H1 (cell line): ENCODE measurements around the gene MTARC2. TPM values are rescaled to one million over a fixed set of nuclear protein-coding genes. Genes with fewer than 3 reads are reported as not detected.

Source experiments
- CTCF ChIA-PET: fragments of 300-600 bp; sonication (Branson Sonifier 250); formaldehyde crosslinking; loops from one replicate; lab custom pipeline; 2021; ENCODE audit not compliant: partially characterized antibody; lab: Charles Lee
- POLR2A ChIA-PET: fragments of 300-600 bp; sonication (Branson Sonifier 250); formaldehyde crosslinking; loops from one replicate; lab custom pipeline; 2021; ENCODE audit warnings: inconsistent platforms; ENCODE audit not compliant: partially characterized antibody; lab: Charles Lee
- DNase-seq, 2 experiments: peaks; one replicate each; pipeline versions ENCODE4 v3.0.0 to v3.0.0-alpha.2; 2010 to 2022; ENCODE audit warnings: low spot score in 2 of 2, low read depth in 1 of 2, mixed read lengths in 1 of 2
- FAIRE-seq: peaks from 2 replicates; lab custom pipeline; 2011; peaks lifted over from hg19 to GRCh38; lab: Jason Lieb, UNC
- H2AFZ ChIP-seq: 2 replicates; pipeline ENCODE4 v1.8.1; 2012; ENCODE audit warnings: low read length, inconsistent platforms
- H2AK5ac ChIP-seq: 2 replicates; pipeline ENCODE4 v1.6.1; 2013; ENCODE audit warnings: low read depth, low read length
- H2BK120ac ChIP-seq: replicated peaks from 2 replicates; pipeline ENCODE3; 2013; ENCODE audit warnings: low read depth, low read length, inconsistent platforms
- H2BK12ac ChIP-seq: 2 replicates; pipeline ENCODE4 v1.6.1; 2013; ENCODE audit warnings: low read depth, low read length
- H2BK15ac ChIP-seq: 2 replicates; pipeline ENCODE4 v1.6.1; 2013; ENCODE audit warnings: low read length
- H2BK20ac ChIP-seq: 2 replicates; pipeline ENCODE4 v1.6.1; 2013; ENCODE audit warnings: low read length
- H2BK5ac ChIP-seq: 2 replicates; pipeline ENCODE4 v1.6.1; 2013; ENCODE audit warnings: low read depth, low read length
- H3K14ac ChIP-seq: 2 replicates; pipeline ENCODE4 v1.6.1; 2013; ENCODE audit warnings: inconsistent platforms; ENCODE audit not compliant: insufficient read length
- H3K18ac ChIP-seq: 2 replicates; pipeline ENCODE4 v1.6.1; 2013; ENCODE audit warnings: low read length; ENCODE audit errors: extremely low read depth
- H3K23ac ChIP-seq: 2 replicates; pipeline ENCODE4 v1.6.1; 2013; ENCODE audit warnings: inconsistent platforms; ENCODE audit not compliant: insufficient read length
- H3K23me2 ChIP-seq: 2 replicates; pipeline ENCODE4 v1.6.1; 2013; ENCODE audit warnings: low read depth, low read length
- H3K27ac ChIP-seq: 2 replicates; pipeline ENCODE4 v1.6.1; 2011; ENCODE audit warnings: low read depth, low read length, inconsistent platforms
- H3K27me3 ChIP-seq, 4 experiments: replicated peaks in 1 of 4; 1 replicate in 1 of 4; 2 replicates in 3 of 4; pipeline versions ENCODE4 v1.6.1 to v1.8.1; 2011 to 2013; ENCODE audit warnings: low read length in 3 of 4, mild to moderate bottlenecking in 3 of 4, inconsistent platforms in 2 of 4, mixed read lengths in 2 of 4, moderate library complexity in 1 of 4; ENCODE audit not compliant: control insufficient read depth in 3 of 4, insufficient read depth in 3 of 4; ENCODE audit errors: extremely low read depth in 1 of 4
- H3K36me3 ChIP-seq, 4 experiments: 2 replicates each; pipeline versions ENCODE4 v1.6.1 to v1.8.1; 2011 to 2013; ENCODE audit warnings: mild to moderate bottlenecking in 4 of 4, low read length in 3 of 4, moderate library complexity in 2 of 4, control low read depth in 1 of 4, inconsistent platforms in 1 of 4; ENCODE audit not compliant: insufficient read depth in 4 of 4, control insufficient read depth in 2 of 4
- H3K4ac ChIP-seq: replicated peaks from 2 replicates; pipeline ENCODE3; 2013; ENCODE audit warnings: low read length, low read depth, mixed read lengths, inconsistent platforms; ENCODE audit not compliant: insufficient read length
- H3K4me1 ChIP-seq, 4 experiments: replicated peaks in 1 of 4; 1 replicate in 1 of 4; 2 replicates in 3 of 4; pipeline versions ENCODE4 v1.6.1 to v1.8.1; 2011 to 2013; ENCODE audit warnings: low read length in 3 of 4, inconsistent platforms in 2 of 4, mixed read lengths in 1 of 4; ENCODE audit not compliant: insufficient read depth in 4 of 4, control insufficient read depth in 3 of 4
- H3K4me2 ChIP-seq, 2 experiments: 2 replicates each; pipeline versions ENCODE4 v1.6.1 to v1.8.1; 2011 to 2013; ENCODE audit warnings: low read depth in 2 of 2, low read length in 2 of 2, control low read depth in 1 of 2, inconsistent platforms in 1 of 2, mild to moderate bottlenecking in 1 of 2; ENCODE audit not compliant: insufficient read depth in 1 of 2
- H3K4me3 ChIP-seq, 4 experiments: fragments of 200-600, 300-600 bp in 1 of 4; sonication (generic), shearing (Covaris generic), sonication (Bioruptor Twin) in 1 of 4; 2 replicates each; pipeline versions ENCODE4 v1.5.1 to v1.8.1; 2011 to 2016; ENCODE audit warnings: low read length in 4 of 4, low read depth in 3 of 4, control low read depth in 2 of 4, inconsistent platforms in 2 of 4, mild to moderate bottlenecking in 2 of 4, mixed read lengths in 1 of 4, moderate library complexity in 1 of 4; ENCODE audit not compliant: insufficient read depth in 2 of 4; ENCODE audit errors: extremely low read depth in 1 of 4
- H3K56ac ChIP-seq: replicated peaks from 2 replicates; pipeline ENCODE3; 2013; ENCODE audit warnings: low read depth, mild to moderate bottlenecking, mixed read lengths, low read length, inconsistent platforms; ENCODE audit not compliant: insufficient read length
- H3K79me1 ChIP-seq: 2 replicates; pipeline ENCODE4 v1.6.1; 2013; ENCODE audit warnings: low read depth, low read length, control low read depth
- H3K79me2 ChIP-seq, 2 experiments: 2 replicates each; pipeline versions ENCODE4 v1.6.1 to v1.8.1; 2012 to 2013; ENCODE audit warnings: low read length in 2 of 2, mild to moderate bottlenecking in 2 of 2, inconsistent platforms in 1 of 2; ENCODE audit not compliant: insufficient read depth in 2 of 2, control insufficient read depth in 1 of 2
- H3K9ac ChIP-seq, 4 experiments: replicated peaks in 1 of 4; 1 replicate in 1 of 4; 2 replicates in 3 of 4; pipeline versions ENCODE4 v1.6.1 to v1.8.1; 2011 to 2013; ENCODE audit warnings: low read depth in 3 of 4, low read length in 3 of 4, control low read depth in 2 of 4, mild to moderate bottlenecking in 2 of 4, moderate library complexity in 2 of 4, inconsistent platforms in 1 of 4; ENCODE audit errors: extremely low read depth in 1 of 4
- H3K9me3 ChIP-seq, 2 experiments: 2 replicates each; pipeline versions ENCODE4 v1.6.1 to v1.8.1; 2012 to 2013; ENCODE audit warnings: mild to moderate bottlenecking in 2 of 2, moderate library complexity in 2 of 2, control low read depth in 1 of 2, inconsistent platforms in 1 of 2, low read depth in 1 of 2, low read length in 1 of 2, mixed read lengths in 1 of 2; ENCODE audit not compliant: insufficient read depth in 2 of 2
- H4K20me1 ChIP-seq, 2 experiments: replicated peaks in 1 of 2; 2 replicates each; pipeline versions ENCODE3 to v1.8.1; 2011 to 2013; ENCODE audit warnings: inconsistent platforms in 2 of 2, low read length in 2 of 2, mild to moderate bottlenecking in 1 of 2; ENCODE audit not compliant: insufficient read depth in 2 of 2, control insufficient read depth in 1 of 2
- H4K5ac ChIP-seq: 2 replicates; pipeline ENCODE4 v1.6.1; 2013; ENCODE audit warnings: low read length, low read depth, mixed read lengths, inconsistent platforms; ENCODE audit not compliant: insufficient read length
- H4K8ac ChIP-seq: 2 replicates; pipeline ENCODE4 v1.8.0; 2013; ENCODE audit warnings: mild to moderate bottlenecking, moderate library complexity, low read length, inconsistent platforms; ENCODE audit not compliant: insufficient read depth; ENCODE audit errors: extremely low read depth
- H4K91ac ChIP-seq: replicated peaks from 2 replicates; pipeline ENCODE3; 2013; ENCODE audit warnings: low read length, mixed read lengths, inconsistent platforms; ENCODE audit not compliant: insufficient read length
- CHD1 ChIP-seq: IDR thresholded peaks from 2 replicates; pipeline ENCODE4 v1.6.1; 2012; ENCODE audit warnings: low read depth, low read length, improper control_type of control experiment
- GABPA ChIP-seq: IDR thresholded peaks from 2 replicates; pipeline ENCODE4 v1.6.1; 2011; ENCODE audit warnings: mild to moderate bottlenecking, low read length, moderate library complexity, borderline replicate concordance; ENCODE audit not compliant: insufficient read depth
- RFX5 ChIP-seq: IDR thresholded peaks from 2 replicates; pipeline ENCODE4 v1.6.1; 2011; ENCODE audit warnings: low read depth, low read length, improper control_type of control experiment, borderline replicate concordance
- RXRA ChIP-seq: IDR thresholded peaks from 2 replicates; pipeline ENCODE4 v1.6.1; 2011; ENCODE audit warnings: low read depth, mild to moderate bottlenecking, low read length, moderate library complexity; ENCODE audit not compliant: insufficient read depth
- SAP30 ChIP-seq: fragments of 300-600 bp; sonication (generic); IDR thresholded peaks from 2 replicates; pipeline ENCODE4 v1.7.1; 2012; ENCODE audit warnings: low read length, moderate library complexity, mild to moderate bottlenecking, inconsistent platforms; ENCODE audit not compliant: insufficient read depth, insufficient replicate concordance
- TEAD4 ChIP-seq: IDR thresholded peaks from 2 replicates; pipeline ENCODE4 v1.6.1; 2012; ENCODE audit warnings: low read depth, low read length, inconsistent platforms, mixed read lengths
- WGBS, 2 experiments: shearing (Covaris generic) in 1 of 2; methylation state at CpG; one replicate each; pipeline versions ENCODE4 v1.1.6 to v1.1.7; 2013 to 2015; ENCODE audit warnings: low lambda C conversion rate in 2 of 2, mixed read lengths in 2 of 2, inconsistent platforms in 1 of 2, low coverage in 1 of 2, missing lambda C conversion rate in 1 of 2; ENCODE audit not compliant: insufficient replicate concordance in 2 of 2, insufficient coverage in 1 of 2, insufficient read length in 1 of 2; ENCODE audit errors: extremely low coverage in 1 of 2, missing lambda C conversion rate in 1 of 2; 5-methylcytosine and 5-hydroxymethylcytosine counted together
- polyA plus RNA-seq, 7 experiments: library from polyadenylated mRNA; depleted of rRNA in 3 of 7; stranded (reverse) in 5 of 7; unstranded in 2 of 7; fragments of >200 nt in 5 of 7; fragments of 200-250 nt in 2 of 7; gene quantifications; 1 replicate in 5 of 7; 2 replicates in 1 of 7; 4 replicates in 1 of 7; pipeline versions ENCODE4 v1.2.1 to v1.2.3, GENCODE V29; 2011 to 2013; ENCODE audit warnings: missing spikeins in 2 of 7, mixed read lengths in 2 of 7
- total RNA-seq: library from RNA; stranded (reverse); fragmentation: NEBNext Ultra II Directional; extraction: Animal tissue kit (Norgen Biotek cat#: 25700); gene quantifications from 2 replicates; pipeline ENCODE4 v1.2.1, GENCODE V29; 2021

Gene MTARC2
- total and polyA plus RNA-seq, 2 of the 8 experiments (the other 6 are each of a cell fraction or from before 2014, with no cell fraction given) = 7.2 to 7.9 TPM

DNA sequence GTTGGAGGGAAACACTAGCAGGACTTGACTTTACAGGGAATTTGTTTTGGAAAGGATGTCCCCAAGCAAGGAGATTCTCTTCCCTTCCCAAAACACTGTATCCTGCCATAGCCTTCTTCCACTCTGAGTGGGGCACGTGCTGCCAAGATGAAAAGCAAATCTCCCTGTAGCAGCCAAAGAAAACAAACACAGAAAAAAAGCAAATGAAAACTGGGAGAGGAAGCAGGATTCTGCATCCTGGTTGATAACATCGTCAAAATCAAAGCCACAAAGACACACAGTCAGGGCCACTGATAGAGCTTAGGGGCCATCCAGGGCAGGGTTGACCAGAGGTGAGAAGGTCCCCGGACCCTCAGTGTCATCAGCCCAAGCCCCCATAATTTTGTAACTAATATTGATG, 16.0 kb upstream of the MTARC2 start:
- Histone ChIP-seq H2BK120ac (no peak overlapping the region), H3K56ac (no peak overlapping the region), H3K4ac (no peak overlapping the region), H3K27me3 (no peaks in the 10 kb centered on the region), H3K4me3 (no peak overlapping the region), H3K23me2 (no peaks in the 10 kb centered on the region; the same call in 1 of the 2 replicates), H3K27ac (no peak overlapping the region), H2BK5ac (no peak overlapping the region), H2AFZ (0 out of 2 replicates have a peak overlapping the region, but pooled peaks have one; percentile 21), H4K8ac (no peak overlapping the region), H3K23ac (no peak overlapping the region), H2BK12ac (no peak overlapping the region), H3K4me2 (no peak overlapping the region), H3K9ac (no peak overlapping the region), H4K5ac (no peak overlapping the region), H3K9me3 (no peaks in the 10 kb centered on the region), H4K20me1 (no peaks in the 10 kb centered on the region), H3K36me3 (no peaks in the 10 kb centered on the region), H4K91ac (no peak overlapping the region), H2BK20ac (no peak overlapping the region), H2AK5ac (no peak overlapping the region), H3K18ac (no peak overlapping the region), H2BK15ac (no peak overlapping the region), H3K79me1 (no peaks in the 10 kb centered on the region), H3K4me1 (peaks cover 0 to 2% (median 0%) of the 10 kb centered on the region in 4 experiments; a peak in 1 of 7 replicates), H3K14ac (no peak overlapping the region), H3K79me2 (no peaks in the 10 kb centered on the region)
- 92% methylated on average over 3 of the region's 3 CpGs; no CpG with 5 or more reads in 1 of the 2 experiments for WGBS, 2 experiments
- TF ChIP-seq TEAD4 (no peak), CHD1 (no peak), RXRA (no peak), GABPA (no peak), RFX5 (no peak), SAP30 (no peak)
- ChIA-PET POLR2A (no interaction called here), CTCF (interaction anchor here (1.1 to 4.0 kb wide), 6 partner anchors 10 to 451 kb away, joined by 3 to 24 read pairs (median 6); partner anchors contain the start of gene MTARC1)
- DNase-seq = no peak
- FAIRE-seq = no peak
